K562 (cell line): ENCODE data around the gene GEMIN5. TPM values are rescaled to one million over a fixed set of nuclear protein-coding genes. Genes with fewer than 3 reads are reported as not detected.
"Not testable (repeated sequence)": the region's sequence is repeated elsewhere in the genome, so short reads cannot be mapped to it uniquely, and the experiment has no call there.

Experiments
- ATAC-seq: fragments of 200-7000 bp; cut with Tn5 transposase; 3 replicates; pipeline ENCODE4 v1.9.1; 2020; ENCODE audit warnings: moderate library complexity
- BruUV-seq: library from RNA; stranded (reverse); fragments of 400-500 nt; replicated peaks from 2 replicates; lab custom pipeline; 2021; lab: Mats Ljungman, UMichigan
- CTCF ChIA-PET: fragments of 300-600 bp; formaldehyde crosslinking; extraction: SDS; loops from one replicate; lab custom pipeline; 2021; ENCODE audit warnings: low intra/inter-chr PET ratio; lab: Yijun Ruan, JAX
- POLR2A ChIA-PET: fragments of 300-600, 350-650 bp; sonication (Branson Sonifier 250); formaldehyde crosslinking; extraction: SDS; loops from one replicate; lab custom pipeline; 2021; ENCODE audit warnings: antibody characterized with exemption, inconsistent platforms; lab: Yijun Ruan, JAX
- DNase-seq, 4 experiments: peaks; one replicate each; pipeline versions ENCODE4 v3.0.0 to v3.0.0-alpha.2; 2011 to 2018; ENCODE audit warnings: low spot score in 3 of 4, mixed read lengths in 3 of 4; ENCODE audit errors: extremely low read depth in 1 of 4
- FAIRE-seq: peaks from 2 replicates; lab custom pipeline; 2011; peaks lifted over from hg19 to GRCh38; lab: Jason Lieb, UNC
- H2AFZ ChIP-seq: 2 replicates; pipeline ENCODE4 v1.6.0; 2011; ENCODE audit warnings: low read depth, low read length, control low read depth, inconsistent platforms
- H3K27ac ChIP-seq: fragments of 200-600 bp; 3 replicates; pipeline ENCODE4 v1.8.0; 2011; ENCODE audit warnings: low read depth, mild to moderate bottlenecking, control low read depth, inconsistent platforms, low read length, moderate library complexity, mixed read lengths; ENCODE audit errors: extremely low read depth
- H3K27me3 ChIP-seq, 2 experiments: fragments of 300-600 bp in 1 of 2; 2 replicates in 1 of 2; 3 replicates in 1 of 2; pipeline versions ENCODE4 v1.6.0 to v1.8.0; 2011; ENCODE audit warnings: inconsistent platforms in 2 of 2, low read length in 2 of 2, mild to moderate bottlenecking in 1 of 2, mixed read lengths in 1 of 2, moderate library complexity in 1 of 2; ENCODE audit not compliant: control insufficient read depth in 2 of 2, insufficient read depth in 2 of 2
- H3K36me3 ChIP-seq: fragments of 300-600 bp; 3 replicates; pipeline ENCODE4 v1.8.0; 2011; ENCODE audit warnings: mild to moderate bottlenecking, low read length, inconsistent platforms; ENCODE audit not compliant: control insufficient read depth, insufficient read depth
- H3K4me1 ChIP-seq, 2 experiments: fragments of 200-600 bp in 1 of 2; replicated peaks in 1 of 2; 2 replicates in 1 of 2; 3 replicates in 1 of 2; pipeline versions ENCODE4 v1.5.1 to v1.8.0; 2011; ENCODE audit warnings: inconsistent platforms in 2 of 2, low read length in 2 of 2, mild to moderate bottlenecking in 1 of 2, mixed read lengths in 1 of 2, moderate library complexity in 1 of 2; ENCODE audit not compliant: control insufficient read depth in 2 of 2, insufficient read depth in 2 of 2
- H3K4me2 ChIP-seq: 2 replicates; pipeline ENCODE4 v1.6.1; 2011; ENCODE audit warnings: low read length, control low read depth, inconsistent platforms, mixed read lengths; ENCODE audit not compliant: insufficient read depth
- H3K4me3 ChIP-seq: fragments of 200-600 bp; sonication (generic), shearing (Covaris generic); 2 replicates; pipeline ENCODE4 v1.5.1; 2016; ENCODE audit warnings: control low read depth, inconsistent platforms
- H3K79me2 ChIP-seq: fragments of 200-600 bp; 3 replicates; pipeline ENCODE4 v1.8.0; 2011; ENCODE audit warnings: low read length, inconsistent platforms; ENCODE audit not compliant: control insufficient read depth, insufficient read depth
- H3K9ac ChIP-seq, 2 experiments: 2 replicates each; pipeline versions ENCODE4 v1.6.0 to v1.6.1; 2011; ENCODE audit warnings: low read depth in 2 of 2, low read length in 2 of 2, control low read depth in 1 of 2, inconsistent platforms in 1 of 2, mild to moderate bottlenecking in 1 of 2, mixed read lengths in 1 of 2; ENCODE audit not compliant: insufficient read depth in 1 of 2
- H3K9me1 ChIP-seq: one replicate; pipeline ENCODE4 v1.6.0; 2011; ENCODE audit warnings: inconsistent platforms, mild to moderate bottlenecking, low read length, moderate library complexity; ENCODE audit not compliant: control insufficient read depth, insufficient read depth
- H3K9me3 ChIP-seq: replicated peaks from 2 replicates; pipeline ENCODE4 v1.5.1; 2011; ENCODE audit warnings: low read depth, low read length, inconsistent platforms; ENCODE audit not compliant: control insufficient read depth, insufficient read depth
- H4K20me1 ChIP-seq: replicated peaks from 2 replicates; pipeline ENCODE4 v1.6.1; 2011; ENCODE audit warnings: low read length, inconsistent platforms, mixed read lengths; ENCODE audit not compliant: control insufficient read depth, insufficient read depth
- ARID1B ChIP-seq: fragments of 450-650 bp; IDR thresholded peaks from 2 replicates; pipeline ENCODE4 v1.6.1; 2016; ENCODE audit warnings: antibody characterized with exemption, mild to moderate bottlenecking, inconsistent platforms
- CBFA2T2 ChIP-seq: fragments of 450-650 bp; conservative IDR thresholded peaks from 2 replicates; pipeline ENCODE4 v1.6.1; 2017; ENCODE audit warnings: mild to moderate bottlenecking
- CBFA2T3 ChIP-seq: fragments of 450-650 bp; IDR thresholded peaks from 2 replicates; pipeline ENCODE4 v1.6.1; 2017
- EP300 ChIP-seq: IDR thresholded peaks from 2 replicates; pipeline ENCODE4 v1.6.1; 2012; ENCODE audit warnings: low read length, improper control_type of control experiment
- KDM1A ChIP-seq, 2 experiments: fragments of 450-650 bp; IDR thresholded peaks; 2 replicates each; pipeline ENCODE4 v1.6.1; 2016; ENCODE audit warnings: mild to moderate bottlenecking in 2 of 2
- KLF16 ChIP-seq: IDR thresholded peaks from 2 replicates; pipeline ENCODE4 v1.6.1; 2016; ENCODE audit warnings: antibody characterized with exemption
- MNT ChIP-seq, 2 experiments: fragments of 450-650 bp; conservative IDR thresholded peaks; 2 replicates each; pipeline ENCODE4 v1.6.1; 2017; ENCODE audit warnings: mild to moderate bottlenecking in 2 of 2, moderate library complexity in 2 of 2
- NCOR1 ChIP-seq: fragments of 450-650 bp; IDR thresholded peaks from 2 replicates; pipeline ENCODE4 v1.6.1; 2016; ENCODE audit warnings: mild to moderate bottlenecking, moderate library complexity
- SMARCA4 ChIP-seq: fragments of 450-650 bp; IDR thresholded peaks from 2 replicates; pipeline ENCODE4 v1.6.1; 2016
- SMARCE1 ChIP-seq: fragments of 450-650 bp; IDR thresholded peaks from 2 replicates; pipeline ENCODE4 v1.7.1; 2016; ENCODE audit warnings: mild to moderate bottlenecking
- SOX6 ChIP-seq: fragments of 450-650 bp; IDR thresholded peaks from 2 replicates; pipeline ENCODE4 v1.6.1; 2014; ENCODE audit warnings: mild to moderate bottlenecking
- TAL1 ChIP-seq: fragments of 450-650 bp; IDR thresholded peaks from 2 replicates; pipeline ENCODE4 v1.6.1; 2016; ENCODE audit warnings: mild to moderate bottlenecking
- TCF3 ChIP-seq: sonication (generic); formaldehyde crosslinking; IDR thresholded peaks from 2 replicates; pipeline ENCODE4 v1.4.0; 2020; ENCODE audit warnings: mild to moderate bottlenecking, missing genetic modification reagents
- TEAD4 ChIP-seq, 2 experiments: sonication (generic) in 1 of 2; formaldehyde crosslinking in 1 of 2; IDR thresholded peaks; 2 replicates each; pipeline versions ENCODE4 v1.6.1 to v1.8.0; 2012 to 2022; ENCODE audit warnings: borderline replicate concordance in 1 of 2, inconsistent platforms in 1 of 2, low read length in 1 of 2, mild to moderate bottlenecking in 1 of 2, missing genetic modification reagents in 1 of 2
- TRIM24 ChIP-seq, 2 experiments: fragments of 450-650 bp; IDR thresholded peaks; 2 replicates each; pipeline ENCODE4 v1.6.1; 2016
- ZFP36 ChIP-seq: fragments of 150-350 bp; IDR thresholded peaks from 2 replicates; pipeline ENCODE4 v1.6.1; 2018; ENCODE audit warnings: low read length, low read depth; ENCODE audit not compliant: partially characterized antibody
- ZFX ChIP-seq: sonication (generic); formaldehyde crosslinking; IDR thresholded peaks from 2 replicates; pipeline ENCODE4 v1.8.0; 2022; ENCODE audit warnings: mild to moderate bottlenecking, missing genetic modification reagents, moderate library complexity
- ZNF431 ChIP-seq: sonication (generic); formaldehyde crosslinking; IDR thresholded peaks from 2 replicates; pipeline ENCODE4 v1.8.0; 2022; ENCODE audit warnings: mild to moderate bottlenecking, missing genetic modification reagents
- ZNF766 ChIP-seq: fragments of 200-800 bp; sonication (Bioruptor generic); conservative IDR thresholded peaks from 2 replicates; pipeline ENCODE4 v1.6.1; 2016; ENCODE audit warnings: missing genetic modification characterization, missing compliant biosample characterization
- WGBS: fragments of 100-300 bp; shearing (Covaris generic); methylation state at CpG from one replicate; pipeline ENCODE4 v1.1.6; 2016; ENCODE audit warnings: low coverage, mixed read lengths; ENCODE audit not compliant: insufficient coverage; ENCODE audit errors: missing lambda C conversion rate; 5-methylcytosine and 5-hydroxymethylcytosine counted together
- in situ Hi-C: fragments of 300-500 bp; cut with MboI; formaldehyde crosslinking; loops from 4 replicates; pipeline ENCODE4 v1.15.0; 2018; ENCODE audit warnings: inconsistent platforms, mixed read lengths
- intact Hi-C: fragments of 100-400 bp; cut with micrococcal nuclease; formaldehyde crosslinking; loops from 2 replicates; pipeline ENCODE4 v1.14.2; 2022
- polyA plus RNA-seq, 8 experiments: library from polyadenylated mRNA; depleted of rRNA in 4 of 8; stranded (reverse) in 5 of 8; unstranded in 3 of 8; fragments of >200 nt; fragmentation: Nextera tagmentation in 2 of 8; fragmentation: Illumina TruSeq in 1 of 8; extraction: Ambion mirVana in 2 of 8; extraction: Trizol in 1 of 8; gene quantifications; 2 replicates each; pipeline versions ENCODE4 v1.2.1 to v1.2.3, GENCODE V29; 2011 to 2014; ENCODE audit warnings: inconsistent platforms in 1 of 8, missing spikeins in 1 of 8
- total RNA-seq, 7 experiments: library from RNA; depleted of rRNA in 6 of 7; stranded (reverse); fragments of >200 nt in 6 of 7; fragmentation: Illumina TruSeq in 2 of 7; extraction: Trizol in 2 of 7; gene quantifications; 2 replicates each; pipeline versions ENCODE4 v1.2.1 to v1.2.3, GENCODE V29; 2011 to 2021; ENCODE audit warnings: low replicate concordance in 1 of 7

Gene GEMIN5
- total and polyA plus RNA-seq, 9 of the 15 experiments (the other 6 are each of a cell fraction or from before 2014, with no cell fraction given), result 10.3 to 48.2 (median 34.7) TPM

GRCh38 chr5:154978294-154978693, 40.3 kb upstream of the GEMIN5 start:
- BruUV-seq; H2AFZ ChIP-seq; H3K36me3 ChIP-seq; H3K27me3 ChIP-seq; H3K4me2 ChIP-seq; TF ChIP-seq TEAD4 (CRISPR knock-in tag; IDR thresholded peaks at IDR 0.05; ENCODE audit: borderline replicate concordance): not testable (repeated sequence)
- FAIRE-seq (peak; percentile 58), DNase-seq (peak in 1 of 4 experiments; percentile 28)
- WGBS, result 4% methylated on average over 2 of the region's 2 CpGs
- TF ChIP-seq SMARCA4 (peak; percentile 43; the same call in 1 of the 2 replicates), TEAD4 (IDR thresholded peaks at IDR 0.05; ENCODE audit: low read length) (peak; percentile 65; the same call in 1 of the 2 replicates), TCF3 (CRISPR knock-in tag) (peak; percentile 61), CBFA2T3 (peak; percentile 66), KLF16 (0 out of 2 replicates have a peak, but pooled peaks have one; percentile 18), SMARCE1 (peak; percentile 44; the same call in 1 of the 2 replicates), KDM1A (IDR thresholded peaks at IDR 0.05) (0 out of 4 replicates have a peak, but pooled peaks of 1 of the 2 experiments have one; percentile 27), ARID1B (peak; percentile 70), ZFX (CRISPR knock-in tag) (peak; percentile 70), ZNF431 (CRISPR knock-in tag) (0 out of 2 replicates have a peak, but pooled peaks have one; percentile 36), MNT (conservative IDR thresholded peaks at IDR 0.05) (0 out of 4 replicates have a peak, but pooled peaks of 1 of the 2 experiments have one; percentile 17), EP300 (0 out of 2 replicates have a peak, but pooled peaks have one; percentile 33), ZFP36 (peak; percentile 72), TAL1 (peak; percentile 65), NCOR1 (0 out of 2 replicates have a peak, but pooled peaks have one; percentile 25), TRIM24 (IDR thresholded peaks at IDR 0.05) (0 out of 4 replicates have a peak, but pooled peaks of 1 of the 2 experiments have one; percentile 48), SOX6 (peak; percentile 60; the same call in 1 of the 2 replicates), CBFA2T2 (peak; percentile 37; the same call in 1 of the 2 replicates), ZNF766 (CRISPR knock-in tag) (peak; percentile 100)
- TF ChIP-seq, all 486 proteins: peak for 19; not testable (repeated sequence) for 467
- in situ Hi-C loops, H3K4me3 ChIP-seq, H3K9me1 ChIP-seq, intact Hi-C loops, ATAC-seq, H3K27ac ChIP-seq, POLR2A ChIA-PET, H3K9ac ChIP-seq, H4K20me1 ChIP-seq, H3K79me2 ChIP-seq, CTCF ChIA-PET, H3K4me1 ChIP-seq, H3K9me3 ChIP-seq: not testable (repeated sequence)
